Transverse colon (tissue), 4 donors: ENCODE measurements around the gene GSC. TPM values are rescaled to one million over a fixed set of nuclear protein-coding genes. Genes with fewer than 3 reads are reported as not detected.

Experiments
- DNase-seq: peaks from one replicate; pipeline ENCODE4 v3.0.0-alpha.2; 2019
- H3K27ac ChIP-seq, 4 donors: fragments of 200-600 bp; sonication (generic); 2 replicates each; pipeline ENCODE4 v1.5.1; 2016 to 2018; ENCODE audit warnings: inconsistent platforms in 4 of 4
- H3K27me3 ChIP-seq: fragments of 200-600 bp; sonication (generic); 2 replicates; pipeline ENCODE4 v1.5.1; 2017; ENCODE audit warnings: inconsistent platforms
- H3K36me3 ChIP-seq, 4 donors: fragments of 200-600 bp; sonication (generic); 2 replicates each; pipeline ENCODE4 v1.5.1; 2017 to 2019; ENCODE audit warnings: inconsistent platforms in 4 of 4
- H3K4me1 ChIP-seq, 4 donors: fragments of 200-600 bp; sonication (generic); 2 replicates each; pipeline ENCODE4 v1.5.1; 2017 to 2020; ENCODE audit warnings: inconsistent platforms in 4 of 4
- H3K4me3 ChIP-seq, 4 donors: fragments of 200-600 bp; sonication (generic); 1 replicate in 1 of 4; 2 replicates in 3 of 4; pipeline versions ENCODE4 v1.5.1 to v1.6.1; 2017 to 2019; ENCODE audit warnings: inconsistent platforms in 4 of 4
- H3K9me3 ChIP-seq, 2 donors: fragments of 200-600 bp; sonication (generic); 2 replicates each; pipeline ENCODE4 v1.5.1; 2017 to 2019; ENCODE audit warnings: inconsistent platforms in 2 of 2
- EP300 ChIP-seq: sonication (generic); formaldehyde crosslinking; IDR thresholded peaks from one replicate; pipeline ENCODE4 v1.6.1; 2017; ENCODE audit warnings: antibody characterized with exemption, low read depth
- POLR2A ChIP-seq: fragments of 450-650 bp; IDR thresholded peaks from one replicate; pipeline ENCODE4 v1.6.1; 2016; ENCODE audit warnings: antibody characterized with exemption, mild to moderate bottlenecking, moderate library complexity
- POLR2AphosphoS5 ChIP-seq, 3 donors: sonication (generic); formaldehyde crosslinking; IDR thresholded peaks; one replicate each; pipeline ENCODE4 v1.6.1; 2016; ENCODE audit warnings: antibody characterized with exemption in 3 of 3
- WGBS, 2 donors: methylation state at CpG; one replicate each; pipeline ENCODE4 v1.1.5; 2018; ENCODE audit warnings: low coverage in 1 of 2; 5-methylcytosine and 5-hydroxymethylcytosine counted together
- in situ Hi-C, 4 donors: fragments of 200-750 bp; cut with MboI; loops; one replicate each; pipeline versions ENCODE4 v1.15.0 to v1.15.1; 2017; ENCODE audit warnings: low sequenced_read_pairs in 3 of 4, low pct_ligation_motif_present in 1 of 4, low pct_unique_long_range_greater_than_20kb in 1 of 4
- intact Hi-C: fragments of 100-400 bp; cut with DNase I; formaldehyde crosslinking; loops from one replicate; pipeline ENCODE4 v1.15.1; 2023; ENCODE audit warnings: low total_unique reads
- total RNA-seq, 4 donors: library from RNA; depleted of rRNA; stranded (reverse); fragments of >200 nt; gene quantifications; one replicate each; pipeline ENCODE4 v1.1.0, GENCODE V29; 2016
- TF ChIP-seq, protein P1 (sequence below), 5 experiments: fragments of 200-600 bp in 3 of 5; fragments of 450-650 bp in 2 of 5; sonication (generic) in 3 of 5; IDR thresholded peaks; 1 replicate in 2 of 5; 2 replicates in 3 of 5; pipeline ENCODE4 v1.5.1; 2016 to 2017; ENCODE audit warnings: antibody characterized with exemption in 5 of 5, inconsistent platforms in 3 of 5, mild to moderate bottlenecking in 2 of 5, moderate library complexity in 1 of 5

Gene GSC
- total RNA-seq, 4 donors from 2014 or later = 0.32 TPM; not detected in 3

GRCh38 chr14:94751956-94752355 is 18.0 kb downstream of the GSC start:
- Histone ChIP-seq H3K27me3 (peaks cover 6% of the 10 kb centered on the region), H3K36me3 (no peaks in the 10 kb centered on the region), H3K27ac (no peak overlapping the region), H3K4me3 (no peak overlapping the region), H3K9me3 (no peaks in the 10 kb centered on the region), H3K4me1 (no peaks in the 10 kb centered on the region)
- TF ChIP-seq POLR2A = no peak
- no peak for TF ChIP-seq EP300
- TF ChIP-seq, protein P1, sequence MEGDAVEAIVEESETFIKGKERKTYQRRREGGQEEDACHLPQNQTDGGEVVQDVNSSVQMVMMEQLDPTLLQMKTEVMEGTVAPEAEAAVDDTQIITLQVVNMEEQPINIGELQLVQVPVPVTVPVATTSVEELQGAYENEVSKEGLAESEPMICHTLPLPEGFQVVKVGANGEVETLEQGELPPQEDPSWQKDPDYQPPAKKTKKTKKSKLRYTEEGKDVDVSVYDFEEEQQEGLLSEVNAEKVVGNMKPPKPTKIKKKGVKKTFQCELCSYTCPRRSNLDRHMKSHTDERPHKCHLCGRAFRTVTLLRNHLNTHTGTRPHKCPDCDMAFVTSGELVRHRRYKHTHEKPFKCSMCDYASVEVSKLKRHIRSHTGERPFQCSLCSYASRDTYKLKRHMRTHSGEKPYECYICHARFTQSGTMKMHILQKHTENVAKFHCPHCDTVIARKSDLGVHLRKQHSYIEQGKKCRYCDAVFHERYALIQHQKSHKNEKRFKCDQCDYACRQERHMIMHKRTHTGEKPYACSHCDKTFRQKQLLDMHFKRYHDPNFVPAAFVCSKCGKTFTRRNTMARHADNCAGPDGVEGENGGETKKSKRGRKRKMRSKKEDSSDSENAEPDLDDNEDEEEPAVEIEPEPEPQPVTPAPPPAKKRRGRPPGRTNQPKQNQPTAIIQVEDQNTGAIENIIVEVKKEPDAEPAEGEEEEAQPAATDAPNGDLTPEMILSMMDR (IDR thresholded peaks at IDR 0.05) = no peak
- no peak for TF ChIP-seq POLR2AphosphoS5 (IDR thresholded peaks at IDR 0.05)
- intact Hi-C loops (no loop called here), in situ Hi-C loops (no loop called here)
- WGBS, 2 donors = 73% methylated on average over 4 of the region's 4 CpGs; no CpG with 5 or more reads in 1 of the 2 donors
- no peak for DNase-seq

DNA sequence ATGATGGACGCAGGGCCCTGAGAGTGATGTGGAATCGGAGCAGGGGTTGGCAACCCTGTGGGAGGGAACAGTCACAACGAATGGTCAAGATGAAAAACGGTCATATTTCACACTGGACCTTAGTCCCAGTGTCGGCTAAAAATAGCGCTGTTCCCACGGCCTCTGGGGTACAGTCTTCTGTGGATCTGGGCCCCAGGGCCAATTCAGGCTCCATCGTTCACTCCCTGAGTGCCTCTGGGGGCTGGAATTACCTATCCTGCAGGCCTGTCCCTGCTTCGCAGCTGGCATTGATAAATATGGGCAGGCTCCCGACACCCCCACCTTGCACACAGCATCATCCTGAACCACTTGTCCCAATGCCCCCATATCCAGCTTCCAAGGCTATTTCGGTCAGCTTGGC is 18.6 kb downstream of the GSC start:
- no peaks in the 10 kb centered on the region for H3K9me3 ChIP-seq
- peaks cover 6% of the 10 kb centered on the region for H3K27me3 ChIP-seq
- no peak for DNase-seq
- TF ChIP-seq POLR2AphosphoS5 (IDR thresholded peaks at IDR 0.05) = no peak
- TF ChIP-seq POLR2A = no peak
- no peak for TF ChIP-seq EP300
- TF ChIP-seq, protein P1 (IDR thresholded peaks at IDR 0.05) = no peak
- in situ Hi-C loops = no loop called here
- H3K4me1 ChIP-seq = no peaks in the 10 kb centered on the region
- 75% methylated on average over 11 of the region's 11 CpGs; no CpG with 5 or more reads in 1 of the 2 donors for WGBS, 2 donors
- intact Hi-C loops = no loop called here
- no peak overlapping the region for H3K4me3 ChIP-seq
- H3K27ac ChIP-seq = no peak overlapping the region
- H3K36me3 ChIP-seq = no peaks in the 10 kb centered on the region

DNA sequence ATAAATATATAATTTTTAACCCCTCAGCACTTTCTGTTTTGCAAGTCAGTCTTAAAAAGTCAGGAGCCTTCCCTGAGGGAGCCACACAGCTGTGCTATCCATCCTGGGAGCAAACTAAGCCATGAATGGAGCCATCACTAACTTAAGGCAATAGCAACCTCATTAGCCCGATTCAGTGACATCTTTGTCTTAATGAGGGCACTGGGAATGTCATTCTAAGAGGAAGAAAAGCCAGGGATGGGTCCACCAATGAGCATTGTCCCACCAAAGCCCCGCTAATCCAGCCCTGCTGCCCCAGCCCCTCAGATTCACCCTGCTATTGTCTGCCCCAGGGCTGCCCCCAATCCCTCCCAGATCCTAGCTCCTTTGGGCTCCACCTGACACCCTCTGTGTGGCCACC is 19.5 kb downstream of the GSC start:
- H3K4me3 ChIP-seq = no peak overlapping the region
- H3K4me1 ChIP-seq = no peaks in the 10 kb centered on the region
- no peaks in the 10 kb centered on the region for H3K36me3 ChIP-seq
- no peaks in the 10 kb centered on the region for H3K9me3 ChIP-seq
- TF ChIP-seq POLR2A (no peak), EP300 (no peak), POLR2AphosphoS5 (IDR thresholded peaks at IDR 0.05) (no peak)
- TF ChIP-seq, protein P1 (IDR thresholded peaks at IDR 0.05) = no peak
- in situ Hi-C loops = no loop called here
- H3K27me3 ChIP-seq = peaks cover 6% of the 10 kb centered on the region
- DNase-seq = no peak
- H3K27ac ChIP-seq = no peak overlapping the region
- WGBS, 2 donors = 80% methylated on average over 2 of the region's 2 CpGs; no CpG with 5 or more reads in 1 of the 2 donors
- intact Hi-C loops = no loop called here

DNA sequence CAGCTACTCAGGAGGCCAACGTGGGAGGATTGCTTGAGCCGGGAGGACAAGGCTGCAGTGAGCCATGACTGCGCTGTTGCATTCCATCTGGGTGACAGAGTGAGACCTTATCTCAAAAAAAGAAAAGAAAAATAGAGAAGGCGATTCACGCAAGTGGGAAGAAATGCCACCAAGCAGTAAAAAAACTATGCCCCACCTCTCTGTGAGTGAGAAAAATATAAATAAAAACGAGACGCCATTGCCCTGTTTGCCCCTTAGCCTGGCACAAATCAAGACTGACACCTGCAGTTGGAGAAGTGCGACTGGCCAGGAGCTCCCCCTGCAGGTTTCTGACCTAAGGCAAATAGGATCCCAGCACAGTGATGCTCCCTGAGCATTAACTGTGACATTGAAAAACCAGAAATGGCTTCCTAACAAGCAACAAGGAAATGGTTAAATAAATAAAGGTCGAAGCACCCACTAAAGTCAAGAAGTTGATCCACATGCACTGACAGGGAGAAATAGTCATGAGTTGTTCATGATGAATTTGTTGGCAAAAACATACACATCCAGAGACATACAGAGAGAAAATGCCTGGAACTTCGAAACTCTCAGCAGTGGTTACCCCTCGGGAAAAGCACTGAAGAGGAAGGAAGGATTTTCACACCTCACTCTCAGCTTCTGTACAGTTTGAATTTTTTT is 21.1 kb downstream of the GSC start:
- in situ Hi-C loops (no loop called here), intact Hi-C loops (no loop called here)
- TF ChIP-seq, protein P1 (IDR thresholded peaks at IDR 0.05) = peak in 4 of 5 experiments; percentile 20 to 45 (median 29)
- no peak for TF ChIP-seq POLR2A
- no peaks in the 10 kb centered on the region for H3K9me3 ChIP-seq
- H3K27ac ChIP-seq = no peak overlapping the region
- 27 to 33% methylated on average over 11 of the region's 11 CpGs for WGBS, 2 donors
- H3K4me1 ChIP-seq = no peaks in the 10 kb centered on the region
- H3K4me3 ChIP-seq = no peak overlapping the region
- peak; percentile 17 for DNase-seq
- no peaks in the 10 kb centered on the region for H3K36me3 ChIP-seq
- H3K27me3 ChIP-seq = peaks cover 6% of the 10 kb centered on the region
